GM12891 (cell line): ENCODE measurements around the gene ANKS1A.

ENCODE experiments used
- PAX5 ChIP-seq: IDR thresholded peaks from 2 replicates; pipeline ENCODE4 v1.6.1; 2011; ENCODE audit warnings: low read length, moderate library complexity, mild to moderate bottlenecking; ENCODE audit not compliant: insufficient read depth, severe bottlenecking
- POLR2A ChIP-seq: IDR thresholded peaks from 2 replicates; pipeline ENCODE4 v1.6.1; 2011; ENCODE audit warnings: low read depth, low read length, control low read depth
- POLR2AphosphoS5 ChIP-seq: IDR thresholded peaks from 2 replicates; pipeline ENCODE4 v1.6.1; 2011; ENCODE audit warnings: low read depth, low read length, control low read depth
- POU2F2 ChIP-seq: IDR thresholded peaks from 2 replicates; pipeline ENCODE4 v1.6.1; 2011; ENCODE audit warnings: low read depth, mild to moderate bottlenecking, control low read depth, low read length, moderate library complexity
- SPI1 ChIP-seq: IDR thresholded peaks from 2 replicates; pipeline ENCODE4 v1.6.1; 2011; ENCODE audit warnings: low read depth, low read length, control low read depth
- TAF1 ChIP-seq: IDR thresholded peaks from 2 replicates; pipeline ENCODE4 v1.6.1; 2011; ENCODE audit warnings: low read depth, low read length, control low read depth

DNA sequence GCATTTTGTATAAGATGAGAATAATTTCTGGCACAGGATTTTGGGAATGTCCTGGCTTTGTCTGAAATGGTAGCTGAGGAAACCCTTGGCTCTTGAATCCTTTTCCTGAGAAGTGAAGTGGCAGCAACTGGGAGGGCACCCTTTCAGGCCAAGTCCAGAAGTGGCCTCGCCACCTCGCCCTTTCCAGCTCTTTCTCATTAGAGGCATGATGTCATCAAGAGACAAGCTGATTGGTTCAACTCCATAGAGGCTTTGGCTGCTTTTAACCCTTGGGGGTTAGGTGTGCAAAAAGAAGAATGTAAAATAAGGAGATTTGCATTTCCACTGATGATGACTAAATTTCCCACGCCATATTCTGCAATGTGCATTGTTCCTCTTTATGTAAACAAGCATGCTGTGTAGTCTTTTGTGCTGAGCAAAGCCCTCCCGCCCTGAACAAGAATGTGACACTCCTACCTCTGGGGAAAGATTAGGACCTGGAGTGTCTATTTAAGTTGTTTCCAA is 135.5 kb downstream of the ANKS1A start:
- no peak for TF ChIP-seq POLR2A
- TF ChIP-seq TAF1 = no peak
- no peak for TF ChIP-seq POLR2AphosphoS5
- TF ChIP-seq SPI1 = no peak
- no peak for TF ChIP-seq POU2F2
- no peak for TF ChIP-seq PAX5
